WTC11 (cell line): Measurements from ENCODE around the gene STK26. TPM values are rescaled to one million over a fixed set of nuclear protein-coding genes. Genes with fewer than 3 reads are reported as not detected.
A peak's percentile ranks its signal among the peaks of the same experiment; 100 is the strongest.

Experiments
- ATAC-seq: fragments of 200-7000 bp; cut with Tn5 transposase; 2 replicates; pipeline ENCODE4 v1.10.0; 2021; ENCODE audit warnings: mild to moderate bottlenecking, moderate library complexity
- CTCF ChIA-PET: fragments of 300-600 bp; sonication (Branson Sonifier 250); formaldehyde crosslinking; loops from one replicate; lab custom pipeline; 2021; ENCODE audit warnings: antibody characterized with exemption; lab: Charles Lee
- POLR2A ChIA-PET: fragments of 350-600 bp; sonication (Branson Sonifier 250); formaldehyde crosslinking; loops from one replicate; lab custom pipeline; 2021; ENCODE audit warnings: antibody characterized with exemption; lab: Charles Lee
- DNase-seq: peaks from one replicate; pipeline ENCODE4 v3.0.0; 2021; ENCODE audit warnings: low spot score
- H3K27ac Mint-ChIP-seq: 2 replicates; pipeline ENCODE4 v1.8.0; 2021; ENCODE audit warnings: mixed read lengths
- H3K27me3 Mint-ChIP-seq: 2 replicates; pipeline ENCODE4 v1.8.0; 2021; ENCODE audit warnings: low read depth, mild to moderate bottlenecking, moderate library complexity, mixed read lengths
- H3K36me3 Mint-ChIP-seq: 2 replicates; pipeline ENCODE4 v1.8.0; 2021; ENCODE audit warnings: mixed read lengths
- H3K4me1 Mint-ChIP-seq: 2 replicates; pipeline ENCODE4 v1.8.0; 2022; ENCODE audit warnings: mixed read lengths
- H3K4me3 Mint-ChIP-seq: 2 replicates; pipeline ENCODE4 v1.8.0; 2021; ENCODE audit warnings: mild to moderate bottlenecking, moderate library complexity, mixed read lengths
- H3K9me3 Mint-ChIP-seq: 2 replicates; pipeline ENCODE4 v1.8.0; 2021; ENCODE audit warnings: mixed read lengths
- ATF3 ChIP-seq: sonication (generic); formaldehyde crosslinking; conservative IDR thresholded peaks from 2 replicates; pipeline ENCODE4 v1.8.1; 2022; ENCODE audit warnings: mild to moderate bottlenecking, missing genetic modification reagents
- GTF2I ChIP-seq: fragments of 250-450 bp; sonication (Bioruptor Pico); conservative IDR thresholded peaks from 2 replicates; pipeline ENCODE4 v1.4.0; 2021; ENCODE audit warnings: mild to moderate bottlenecking
- MAX ChIP-seq: sonication (generic); formaldehyde crosslinking; IDR thresholded peaks from 2 replicates; pipeline ENCODE4 v1.8.0; 2022; ENCODE audit warnings: mild to moderate bottlenecking, missing genetic modification reagents
- MXD4 ChIP-seq: fragments of 250-450 bp; sonication (Bioruptor Pico); IDR thresholded peaks from 2 replicates; pipeline ENCODE4 v1.8.0; 2021; ENCODE audit warnings: mild to moderate bottlenecking, moderate library complexity, borderline replicate concordance
- NFYB ChIP-seq: sonication (generic); formaldehyde crosslinking; conservative IDR thresholded peaks from 2 replicates; pipeline ENCODE4 v1.8.0; 2022; ENCODE audit warnings: low read depth, missing genetic modification reagents
- SP1 ChIP-seq: sonication (generic); formaldehyde crosslinking; conservative IDR thresholded peaks from 2 replicates; pipeline ENCODE4 v1.8.1; 2022; ENCODE audit warnings: missing genetic modification reagents
- TCF7 ChIP-seq: sonication (generic); formaldehyde crosslinking; IDR thresholded peaks from 2 replicates; pipeline ENCODE4 v1.8.0; 2022; ENCODE audit warnings: mild to moderate bottlenecking, low read depth, missing genetic modification reagents, moderate library complexity
- TEAD1 ChIP-seq: sonication (generic); formaldehyde crosslinking; IDR thresholded peaks from 2 replicates; pipeline ENCODE4 v1.8.0; 2022; ENCODE audit warnings: mild to moderate bottlenecking, missing genetic modification reagents
- ZBTB43 ChIP-seq: sonication (generic); formaldehyde crosslinking; IDR thresholded peaks from 2 replicates; pipeline ENCODE4 v1.8.1; 2023; ENCODE audit warnings: mild to moderate bottlenecking, missing genetic modification reagents
- ZNF317 ChIP-seq: sonication (generic); formaldehyde crosslinking; IDR thresholded peaks from 2 replicates; pipeline ENCODE4 v1.8.1; 2023; ENCODE audit warnings: low read depth, mild to moderate bottlenecking, moderate library complexity, missing genetic modification reagents, borderline replicate concordance
- ZNF416 ChIP-seq: fragments of 250-450 bp; sonication (Bioruptor Pico); IDR thresholded peaks from 2 replicates; pipeline ENCODE4 v1.9.0; 2021; ENCODE audit warnings: mild to moderate bottlenecking, inconsistent platforms
- ZNF671 ChIP-seq: fragments of 250-450 bp; sonication (Bioruptor Pico); IDR thresholded peaks from 2 replicates; pipeline ENCODE4 v1.8.0; 2021; ENCODE audit warnings: mild to moderate bottlenecking
- ZSCAN18 ChIP-seq: fragments of 250-450 bp; sonication (Bioruptor Pico); IDR thresholded peaks from 2 replicates; pipeline ENCODE4 v2.1.2; 2022; ENCODE audit warnings: mild to moderate bottlenecking, moderate library complexity
- total RNA-seq: library from RNA; stranded (reverse); gene quantifications from 3 replicates; pipeline ENCODE4 v1.2.3, GENCODE V29; 2021
- TF ChIP-seq, protein P1 (sequence below): sonication (generic); formaldehyde crosslinking; IDR thresholded peaks from 2 replicates; pipeline ENCODE4 v1.8.1; 2023; ENCODE audit warnings: mild to moderate bottlenecking, missing genetic modification reagents
- TF ChIP-seq, protein P2 (sequence below): fragments of 250-450 bp; sonication (Bioruptor Pico); IDR thresholded peaks from 2 replicates; pipeline ENCODE4 v1.9.0; 2021; ENCODE audit warnings: mild to moderate bottlenecking
- TF ChIP-seq, protein P3 (sequence below): sonication (generic); formaldehyde crosslinking; IDR thresholded peaks from 2 replicates; pipeline ENCODE4 v1.8.0; 2023; ENCODE audit warnings: mild to moderate bottlenecking, missing genetic modification reagents
- TF ChIP-seq, protein P4 (sequence below): sonication (generic); formaldehyde crosslinking; IDR thresholded peaks from 2 replicates; pipeline ENCODE4 v1.8.0; 2022; ENCODE audit warnings: mild to moderate bottlenecking, missing genetic modification reagents
- TF ChIP-seq, protein P5 (sequence below): sonication (generic); formaldehyde crosslinking; IDR thresholded peaks from 2 replicates; pipeline ENCODE4 v1.8.0; 2023; ENCODE audit warnings: missing genetic modification reagents

Gene STK26
- total RNA-seq, 1 experiment from 2014 or later: 77.6 TPM

- DNase-seq: no peak
- Mint-ChIP-seq H3K4me1 (peaks cover 76% of the 10 kb centered on the region), H3K27me3 (no peaks in the 10 kb centered on the region)
These were observed 17.0 kb downstream of the STK26 start for GRCh38 chrX:132040066-132040465.

GRCh38 chrX:132041015-132041414, 17.9 kb downstream of the STK26 start:
- no peaks in the 10 kb centered on the region for H3K27me3 Mint-ChIP-seq
- no peaks in the 10 kb centered on the region for H3K36me3 Mint-ChIP-seq
- peaks cover 82% of the 10 kb centered on the region for H3K4me1 Mint-ChIP-seq
- peak; percentile 47; the same call in 1 of the 2 replicates for ATAC-seq
- CTCF ChIA-PET: no interaction called here
- H3K4me3 Mint-ChIP-seq: no peak overlapping the region
- H3K9me3 Mint-ChIP-seq: no peaks in the 10 kb centered on the region
- TF ChIP-seq ZSCAN18 (CRISPR knock-in tag): no peak
- TF ChIP-seq GTF2I: no peak
- TF ChIP-seq, protein P1, sequence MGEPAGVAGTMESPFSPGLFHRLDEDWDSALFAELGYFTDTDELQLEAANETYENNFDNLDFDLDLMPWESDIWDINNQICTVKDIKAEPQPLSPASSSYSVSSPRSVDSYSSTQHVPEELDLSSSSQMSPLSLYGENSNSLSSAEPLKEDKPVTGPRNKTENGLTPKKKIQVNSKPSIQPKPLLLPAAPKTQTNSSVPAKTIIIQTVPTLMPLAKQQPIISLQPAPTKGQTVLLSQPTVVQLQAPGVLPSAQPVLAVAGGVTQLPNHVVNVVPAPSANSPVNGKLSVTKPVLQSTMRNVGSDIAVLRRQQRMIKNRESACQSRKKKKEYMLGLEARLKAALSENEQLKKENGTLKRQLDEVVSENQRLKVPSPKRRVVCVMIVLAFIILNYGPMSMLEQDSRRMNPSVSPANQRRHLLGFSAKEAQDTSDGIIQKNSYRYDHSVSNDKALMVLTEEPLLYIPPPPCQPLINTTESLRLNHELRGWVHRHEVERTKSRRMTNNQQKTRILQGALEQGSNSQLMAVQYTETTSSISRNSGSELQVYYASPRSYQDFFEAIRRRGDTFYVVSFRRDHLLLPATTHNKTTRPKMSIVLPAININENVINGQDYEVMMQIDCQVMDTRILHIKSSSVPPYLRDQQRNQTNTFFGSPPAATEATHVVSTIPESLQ: no peak
- TF ChIP-seq TCF7 (CRISPR knock-in tag): no peak
- no peak for TF ChIP-seq ZNF416 (CRISPR knock-in tag)
- no peak for TF ChIP-seq ZBTB43 (CRISPR knock-in tag)
- no peak for TF ChIP-seq ATF3 (CRISPR knock-in tag)
- TF ChIP-seq, protein P2, sequence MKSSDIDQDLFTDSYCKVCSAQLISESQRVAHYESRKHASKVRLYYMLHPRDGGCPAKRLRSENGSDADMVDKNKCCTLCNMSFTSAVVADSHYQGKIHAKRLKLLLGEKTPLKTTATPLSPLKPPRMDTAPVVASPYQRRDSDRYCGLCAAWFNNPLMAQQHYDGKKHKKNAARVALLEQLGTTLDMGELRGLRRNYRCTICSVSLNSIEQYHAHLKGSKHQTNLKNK (CRISPR knock-in tag): no peak
- TF ChIP-seq, protein P3, sequence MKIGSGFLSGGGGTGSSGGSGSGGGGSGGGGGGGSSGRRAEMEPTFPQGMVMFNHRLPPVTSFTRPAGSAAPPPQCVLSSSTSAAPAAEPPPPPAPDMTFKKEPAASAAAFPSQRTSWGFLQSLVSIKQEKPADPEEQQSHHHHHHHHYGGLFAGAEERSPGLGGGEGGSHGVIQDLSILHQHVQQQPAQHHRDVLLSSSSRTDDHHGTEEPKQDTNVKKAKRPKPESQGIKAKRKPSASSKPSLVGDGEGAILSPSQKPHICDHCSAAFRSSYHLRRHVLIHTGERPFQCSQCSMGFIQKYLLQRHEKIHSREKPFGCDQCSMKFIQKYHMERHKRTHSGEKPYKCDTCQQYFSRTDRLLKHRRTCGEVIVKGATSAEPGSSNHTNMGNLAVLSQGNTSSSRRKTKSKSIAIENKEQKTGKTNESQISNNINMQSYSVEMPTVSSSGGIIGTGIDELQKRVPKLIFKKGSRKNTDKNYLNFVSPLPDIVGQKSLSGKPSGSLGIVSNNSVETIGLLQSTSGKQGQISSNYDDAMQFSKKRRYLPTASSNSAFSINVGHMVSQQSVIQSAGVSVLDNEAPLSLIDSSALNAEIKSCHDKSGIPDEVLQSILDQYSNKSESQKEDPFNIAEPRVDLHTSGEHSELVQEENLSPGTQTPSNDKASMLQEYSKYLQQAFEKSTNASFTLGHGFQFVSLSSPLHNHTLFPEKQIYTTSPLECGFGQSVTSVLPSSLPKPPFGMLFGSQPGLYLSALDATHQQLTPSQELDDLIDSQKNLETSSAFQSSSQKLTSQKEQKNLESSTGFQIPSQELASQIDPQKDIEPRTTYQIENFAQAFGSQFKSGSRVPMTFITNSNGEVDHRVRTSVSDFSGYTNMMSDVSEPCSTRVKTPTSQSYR: no peak
- POLR2A ChIA-PET: interaction anchor here (1.4 kb wide), 1 partner anchor 18 kb away, joined by 3 read pairs; no protein-coding TSS in a partner anchor
- no peak for DNase-seq
- H3K27ac Mint-ChIP-seq: no peak overlapping the region

More at GRCh38 chrX:132040066-132040465, 17.0 kb downstream of the STK26 start:
- Mint-ChIP-seq H3K4me3 (no peak overlapping the region), H3K27ac (no peak overlapping the region), H3K36me3 (no peaks in the 10 kb centered on the region), H3K9me3 (no peaks in the 10 kb centered on the region)
- ATAC-seq: no peak
- POLR2A ChIA-PET: interaction anchor here (1.4 kb wide), 1 partner anchor 18 kb away, joined by 3 read pairs; no protein-coding TSS in a partner anchor
- CTCF ChIA-PET: no interaction called here
- no peak for TF ChIP-seq NFYB (CRISPR knock-in tag)
- TF ChIP-seq GTF2I: no peak
- TF ChIP-seq MXD4 (CRISPR knock-in tag): no peak

DNA sequence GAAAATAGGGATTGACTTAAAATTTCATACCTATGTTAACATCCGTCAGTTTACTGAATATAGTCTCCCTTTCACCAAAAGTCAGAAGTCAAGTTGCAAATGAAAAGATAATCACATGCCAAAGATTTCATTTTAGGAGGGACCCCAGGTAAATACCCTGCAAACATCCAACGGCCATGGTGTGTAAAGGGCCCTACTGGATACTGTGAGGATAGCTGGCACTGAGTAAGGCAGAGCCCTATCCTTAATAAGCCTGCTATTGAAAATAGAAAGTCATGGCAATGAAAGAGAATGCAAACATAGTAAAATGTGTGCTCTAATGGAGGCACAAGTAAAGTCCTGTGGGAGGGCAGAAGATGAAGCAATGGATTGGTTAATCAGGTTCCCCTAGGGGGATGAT, 20.9 kb downstream of the STK26 start:
- DNase-seq (no peak), ATAC-seq (peak; percentile 75; the same call in 1 of the 2 replicates)
- ChIA-PET POLR2A (no interaction called here), CTCF (interaction anchor here (0.6 to 1.3 kb wide), 3 partner anchors 9 to 48 kb away, joined by 3 to 4 read pairs (median 4); no protein-coding TSS in a partner anchor)
- Mint-ChIP-seq H3K27ac (peak overlapping the region; percentile 69), H3K36me3 (no peaks in the 10 kb centered on the region), H3K4me1 (peaks cover 64% of the 10 kb centered on the region), H3K27me3 (no peaks in the 10 kb centered on the region), H3K4me3 (no peak overlapping the region), H3K9me3 (no peaks in the 10 kb centered on the region)
- TF ChIP-seq MAX (no peak), SP1 (no peak), ZNF317 (CRISPR knock-in tag) (no peak), ZNF671 (CRISPR knock-in tag) (no peak), TEAD1 (CRISPR knock-in tag) (no peak), ZNF416 (CRISPR knock-in tag) (no peak)
- TF ChIP-seq, protein P4, sequence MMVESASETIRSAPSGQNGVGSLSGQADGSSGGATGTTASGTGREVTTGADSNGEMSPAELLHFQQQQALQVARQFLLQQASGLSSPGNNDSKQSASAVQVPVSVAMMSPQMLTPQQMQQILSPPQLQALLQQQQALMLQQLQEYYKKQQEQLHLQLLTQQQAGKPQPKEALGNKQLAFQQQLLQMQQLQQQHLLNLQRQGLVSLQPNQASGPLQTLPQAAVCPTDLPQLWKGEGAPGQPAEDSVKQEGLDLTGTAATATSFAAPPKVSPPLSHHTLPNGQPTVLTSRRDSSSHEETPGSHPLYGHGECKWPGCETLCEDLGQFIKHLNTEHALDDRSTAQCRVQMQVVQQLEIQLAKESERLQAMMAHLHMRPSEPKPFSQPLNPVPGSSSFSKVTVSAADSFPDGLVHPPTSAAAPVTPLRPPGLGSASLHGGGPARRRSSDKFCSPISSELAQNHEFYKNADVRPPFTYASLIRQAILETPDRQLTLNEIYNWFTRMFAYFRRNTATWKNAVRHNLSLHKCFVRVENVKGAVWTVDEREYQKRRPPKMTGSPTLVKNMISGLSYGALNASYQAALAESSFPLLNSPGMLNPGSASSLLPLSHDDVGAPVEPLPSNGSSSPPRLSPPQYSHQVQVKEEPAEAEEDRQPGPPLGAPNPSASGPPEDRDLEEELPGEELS (CRISPR knock-in tag): no peak
- TF ChIP-seq, protein P5, sequence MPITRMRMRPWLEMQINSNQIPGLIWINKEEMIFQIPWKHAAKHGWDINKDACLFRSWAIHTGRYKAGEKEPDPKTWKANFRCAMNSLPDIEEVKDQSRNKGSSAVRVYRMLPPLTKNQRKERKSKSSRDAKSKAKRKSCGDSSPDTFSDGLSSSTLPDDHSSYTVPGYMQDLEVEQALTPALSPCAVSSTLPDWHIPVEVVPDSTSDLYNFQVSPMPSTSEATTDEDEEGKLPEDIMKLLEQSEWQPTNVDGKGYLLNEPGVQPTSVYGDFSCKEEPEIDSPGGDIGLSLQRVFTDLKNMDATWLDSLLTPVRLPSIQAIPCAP (CRISPR knock-in tag): no peak
